Transverse colon (tissue), 4 donors: ENCODE results near the gene GLOD5. TPM values are rescaled to one million over a fixed set of nuclear protein-coding genes. Genes with fewer than 3 reads are reported as not detected.

Source experiments
- DNase-seq: peaks from one replicate; pipeline ENCODE4 v3.0.0-alpha.2; 2019
- H3K27ac ChIP-seq, 4 donors: fragments of 200-600 bp; sonication (generic); 2 replicates each; pipeline ENCODE4 v1.5.1; 2016 to 2018; ENCODE audit warnings: inconsistent platforms in 4 of 4
- H3K27me3 ChIP-seq: fragments of 200-600 bp; sonication (generic); 2 replicates; pipeline ENCODE4 v1.5.1; 2017; ENCODE audit warnings: inconsistent platforms
- H3K36me3 ChIP-seq, 4 donors: fragments of 200-600 bp; sonication (generic); 2 replicates each; pipeline ENCODE4 v1.5.1; 2017 to 2019; ENCODE audit warnings: inconsistent platforms in 4 of 4
- H3K4me1 ChIP-seq, 4 donors: fragments of 200-600 bp; sonication (generic); 2 replicates each; pipeline ENCODE4 v1.5.1; 2017 to 2020; ENCODE audit warnings: inconsistent platforms in 4 of 4
- H3K4me3 ChIP-seq, 4 donors: fragments of 200-600 bp; sonication (generic); 1 replicate in 1 of 4; 2 replicates in 3 of 4; pipeline versions ENCODE4 v1.5.1 to v1.6.1; 2017 to 2019; ENCODE audit warnings: inconsistent platforms in 4 of 4
- H3K9me3 ChIP-seq, 2 donors: fragments of 200-600 bp; sonication (generic); 2 replicates each; pipeline ENCODE4 v1.5.1; 2017 to 2019; ENCODE audit warnings: inconsistent platforms in 2 of 2
- CTCF ChIP-seq, 5 experiments: fragments of 200-600 bp in 3 of 5; fragments of 450-650 bp in 2 of 5; sonication (generic) in 3 of 5; IDR thresholded peaks; 1 replicate in 2 of 5; 2 replicates in 3 of 5; pipeline ENCODE4 v1.5.1; 2016 to 2017; ENCODE audit warnings: antibody characterized with exemption in 5 of 5, inconsistent platforms in 3 of 5, mild to moderate bottlenecking in 2 of 5, moderate library complexity in 1 of 5
- EP300 ChIP-seq: sonication (generic); formaldehyde crosslinking; IDR thresholded peaks from one replicate; pipeline ENCODE4 v1.6.1; 2017; ENCODE audit warnings: antibody characterized with exemption, low read depth
- POLR2A ChIP-seq: fragments of 450-650 bp; IDR thresholded peaks from one replicate; pipeline ENCODE4 v1.6.1; 2016; ENCODE audit warnings: antibody characterized with exemption, mild to moderate bottlenecking, moderate library complexity
- POLR2AphosphoS5 ChIP-seq, 3 donors: sonication (generic); formaldehyde crosslinking; IDR thresholded peaks; one replicate each; pipeline ENCODE4 v1.6.1; 2016; ENCODE audit warnings: antibody characterized with exemption in 3 of 3
- WGBS, 2 donors: methylation state at CpG; one replicate each; pipeline ENCODE4 v1.1.5; 2018; ENCODE audit warnings: low coverage in 1 of 2; 5-methylcytosine and 5-hydroxymethylcytosine counted together
- in situ Hi-C, 4 donors: fragments of 200-750 bp; cut with MboI; loops; one replicate each; pipeline versions ENCODE4 v1.15.0 to v1.15.1; 2017; ENCODE audit warnings: low sequenced_read_pairs in 3 of 4, low pct_ligation_motif_present in 1 of 4, low pct_unique_long_range_greater_than_20kb in 1 of 4
- intact Hi-C: fragments of 100-400 bp; cut with DNase I; formaldehyde crosslinking; loops from one replicate; pipeline ENCODE4 v1.15.1; 2023; ENCODE audit warnings: low total_unique reads
- total RNA-seq, 4 donors: library from RNA; depleted of rRNA; stranded (reverse); fragments of >200 nt; gene quantifications; one replicate each; pipeline ENCODE4 v1.1.0, GENCODE V29; 2016

Gene GLOD5
- total RNA-seq, 4 donors from 2014 or later = 4.8 to 18.4 TPM; not detected in 2

DNA sequence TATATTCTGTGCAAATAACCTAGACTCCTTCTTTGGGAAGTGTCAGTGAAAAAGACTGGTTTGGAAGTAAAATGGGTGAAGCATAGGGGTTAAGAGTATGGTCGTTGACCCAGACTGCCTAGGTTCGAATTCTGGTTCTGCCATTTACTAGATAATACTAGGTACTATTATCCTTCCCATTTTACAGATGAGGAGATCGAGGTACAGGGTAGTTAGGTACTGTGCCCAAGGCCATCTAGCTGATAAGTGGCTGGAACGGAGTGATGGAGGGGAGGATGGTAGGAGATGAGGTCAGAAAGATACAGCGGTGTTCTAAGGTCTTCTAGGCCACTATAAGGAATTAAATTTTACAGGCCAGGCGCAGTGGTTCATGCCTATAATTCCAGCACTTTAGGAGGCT is 11.1 kb downstream of the GLOD5 start:
- in situ Hi-C loops = no loop called here
- Histone ChIP-seq H3K27ac (no peak overlapping the region), H3K4me3 (no peak overlapping the region)

GRCh38 chrX:48776818-48777439 is 15.4 kb downstream of the GLOD5 start:
- no peak overlapping the region for H3K4me3 ChIP-seq
- no peaks in the 10 kb centered on the region for H3K27me3 ChIP-seq
- in situ Hi-C loops = no loop called here
- no peak overlapping the region for H3K27ac ChIP-seq
- intact Hi-C loops = no loop called here
- no peaks in the 10 kb centered on the region for H3K36me3 ChIP-seq
- 80 to 100% methylated on average over 1 to 13 of the region's 13 CpGs for WGBS, 2 donors
- H3K9me3 ChIP-seq = no peaks in the 10 kb centered on the region
- H3K4me1 ChIP-seq = no peaks in the 10 kb centered on the region
- no peak for DNase-seq
- TF ChIP-seq CTCF (IDR thresholded peaks at IDR 0.05) (no peak), EP300 (no peak), POLR2AphosphoS5 (IDR thresholded peaks at IDR 0.05) (no peak), POLR2A (no peak)

More for the DNA sequence above, 11.1 kb downstream of the GLOD5 start:
- TF ChIP-seq EP300 = no peak
- no peak for TF ChIP-seq POLR2A
- TF ChIP-seq POLR2AphosphoS5 (IDR thresholded peaks at IDR 0.05) = no peak
- no peak for TF ChIP-seq CTCF (IDR thresholded peaks at IDR 0.05)
- intact Hi-C loops = no loop called here
- H3K27me3 ChIP-seq = no peaks in the 10 kb centered on the region
- H3K4me1 ChIP-seq = no peaks in the 10 kb centered on the region
- WGBS, 2 donors = 60 to 77% methylated on average over 1 to 6 of the region's 6 CpGs
- no peaks in the 10 kb centered on the region for H3K36me3 ChIP-seq
- no peak for DNase-seq
- no peaks in the 10 kb centered on the region for H3K9me3 ChIP-seq

DNA sequence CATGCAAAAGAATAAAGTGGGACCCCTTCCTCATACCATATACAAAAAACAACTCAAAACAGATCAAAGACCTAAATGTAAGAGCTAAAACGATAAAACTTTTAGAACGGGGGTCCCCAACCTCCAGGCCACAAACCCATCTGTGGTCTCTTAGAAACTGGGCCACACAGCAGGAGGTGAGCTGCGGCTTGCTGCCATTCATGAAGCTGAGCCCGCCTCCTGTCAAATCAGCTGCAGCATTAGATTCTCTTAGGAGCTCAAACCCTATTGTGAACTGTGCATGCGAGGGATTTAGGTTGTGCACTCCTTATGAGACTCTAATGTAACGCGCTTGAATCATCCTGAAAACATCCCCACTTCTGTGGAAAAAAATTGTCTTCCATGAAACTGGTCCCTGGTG is 17.9 kb downstream of the GLOD5 start:
- in situ Hi-C loops = no loop called here
- 78 to 100% methylated on average over 1 to 7 of the region's 7 CpGs for WGBS, 2 donors
- Histone ChIP-seq H3K27ac (no peak overlapping the region), H3K4me3 (no peak overlapping the region), H3K27me3 (no peaks in the 10 kb centered on the region), H3K36me3 (no peaks in the 10 kb centered on the region), H3K4me1 (no peaks in the 10 kb centered on the region), H3K9me3 (no peaks in the 10 kb centered on the region)
- intact Hi-C loops = no loop called here
- TF ChIP-seq POLR2AphosphoS5 (IDR thresholded peaks at IDR 0.05) (no peak), EP300 (no peak), POLR2A (no peak), CTCF (IDR thresholded peaks at IDR 0.05) (no peak)
- DNase-seq = no peak

DNA sequence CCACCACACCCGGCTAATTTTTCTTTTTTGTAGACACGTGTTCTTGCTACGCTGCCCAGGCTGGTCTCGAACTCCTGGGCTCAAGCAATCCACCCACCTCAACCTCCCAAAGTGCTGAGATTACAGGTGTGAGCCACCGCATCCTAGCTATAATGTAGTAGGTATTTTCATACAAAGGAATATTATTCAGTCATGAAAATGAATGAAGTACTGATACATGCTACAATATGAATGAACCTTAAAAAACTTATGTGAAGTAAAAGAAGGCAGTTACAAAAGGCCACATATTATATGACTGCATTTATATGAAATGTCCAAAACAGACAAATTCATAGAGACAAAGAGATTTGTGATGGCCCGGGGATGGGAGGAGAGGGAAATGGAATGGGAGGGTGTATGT is 20.2 kb downstream of the GLOD5 start:
- Histone ChIP-seq H3K4me1 (no peaks in the 10 kb centered on the region), H3K4me3 (no peak overlapping the region), H3K27me3 (no peaks in the 10 kb centered on the region), H3K27ac (no peak overlapping the region), H3K9me3 (no peaks in the 10 kb centered on the region), H3K36me3 (no peaks in the 10 kb centered on the region)
- 92% methylated on average over 6 of the region's 6 CpGs; no CpG with 5 or more reads in 1 of the 2 donors for WGBS, 2 donors
- no peak for DNase-seq
- intact Hi-C loops (no loop called here), in situ Hi-C loops (no loop called here)
- TF ChIP-seq EP300 = no peak
- no peak for TF ChIP-seq POLR2A
- no peak for TF ChIP-seq CTCF (IDR thresholded peaks at IDR 0.05)
- no peak for TF ChIP-seq POLR2AphosphoS5 (IDR thresholded peaks at IDR 0.05)
